ENCODE results near the gene MCM9. TPM values are rescaled to one million over a fixed set of nuclear protein-coding genes. Genes with fewer than 3 reads are reported as not detected.

The MCM9 gene
- total RNA-seq, 1 experiment from 2014 or later = 18.6 TPM

DNA sequence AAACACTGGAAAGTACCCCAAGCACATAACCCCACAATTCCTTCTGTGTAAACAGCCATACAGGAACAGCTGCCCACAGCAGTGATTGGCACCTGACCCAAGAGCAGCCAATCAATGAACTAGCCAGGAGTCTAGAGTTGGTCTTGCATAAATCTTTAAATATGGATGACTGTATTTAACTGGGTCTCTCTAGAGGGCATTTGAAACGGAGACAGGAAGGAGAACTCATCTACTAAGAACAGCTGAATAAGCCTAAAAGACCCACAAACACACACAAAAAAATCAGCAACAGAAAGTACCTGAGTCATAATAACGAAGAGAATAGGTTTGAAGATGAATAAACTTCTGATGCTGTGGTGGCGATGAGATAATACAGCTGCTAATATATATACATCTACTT is 90.0 kb downstream of the MCM9 start:
- no CpG with 5 or more reads among the region's 3 CpGs for WGBS (ENCODE audit: extremely low coverage, insufficient read length, low lambda C conversion rate)

More for the DNA sequence above, 90.0 kb downstream of the MCM9 start:
- no peaks in the 10 kb centered on the region; a peak in 2 of 7 replicates for H3K36me3 Mint-ChIP-seq (ENCODE audit: insufficient read depth in 1 of 3, low read depth in 3 of 3)
- no peaks in the 10 kb centered on the region for H3K9me3 ChIP-seq (ENCODE audit: control insufficient read depth, low read depth, low read length)
- no peak overlapping the region for H3K27ac ChIP-seq (ENCODE audit: insufficient read length, low read depth, low read length)
- no peak overlapping the region for H2BK15ac ChIP-seq (ENCODE audit: low read depth, low read length)
- no peak overlapping the region for H2BK12ac ChIP-seq (ENCODE audit: insufficient read length, low read depth, low read length)
- H2AFZ ChIP-seq (ENCODE audit: low read length) = no peak overlapping the region
- TF ChIP-seq, protein P1, sequence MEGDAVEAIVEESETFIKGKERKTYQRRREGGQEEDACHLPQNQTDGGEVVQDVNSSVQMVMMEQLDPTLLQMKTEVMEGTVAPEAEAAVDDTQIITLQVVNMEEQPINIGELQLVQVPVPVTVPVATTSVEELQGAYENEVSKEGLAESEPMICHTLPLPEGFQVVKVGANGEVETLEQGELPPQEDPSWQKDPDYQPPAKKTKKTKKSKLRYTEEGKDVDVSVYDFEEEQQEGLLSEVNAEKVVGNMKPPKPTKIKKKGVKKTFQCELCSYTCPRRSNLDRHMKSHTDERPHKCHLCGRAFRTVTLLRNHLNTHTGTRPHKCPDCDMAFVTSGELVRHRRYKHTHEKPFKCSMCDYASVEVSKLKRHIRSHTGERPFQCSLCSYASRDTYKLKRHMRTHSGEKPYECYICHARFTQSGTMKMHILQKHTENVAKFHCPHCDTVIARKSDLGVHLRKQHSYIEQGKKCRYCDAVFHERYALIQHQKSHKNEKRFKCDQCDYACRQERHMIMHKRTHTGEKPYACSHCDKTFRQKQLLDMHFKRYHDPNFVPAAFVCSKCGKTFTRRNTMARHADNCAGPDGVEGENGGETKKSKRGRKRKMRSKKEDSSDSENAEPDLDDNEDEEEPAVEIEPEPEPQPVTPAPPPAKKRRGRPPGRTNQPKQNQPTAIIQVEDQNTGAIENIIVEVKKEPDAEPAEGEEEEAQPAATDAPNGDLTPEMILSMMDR (conservative IDR thresholded peaks at IDR 0.05) = no peak
- no peaks in the 10 kb centered on the region for H3K23me2 ChIP-seq (ENCODE audit: insufficient read length, low read depth, low read length, poor library complexity, severe bottlenecking)
- no peak overlapping the region for H4K8ac ChIP-seq (replicated peaks; ENCODE audit: insufficient read length, low read depth, low read length)
- no peaks in the 10 kb centered on the region for H4K20me1 ChIP-seq (ENCODE audit: control insufficient read depth, insufficient read depth, insufficient read length)
- no peak overlapping the region for H3K4ac ChIP-seq (ENCODE audit: low read depth, low read length)
- no peaks in the 10 kb centered on the region for H3K79me1 ChIP-seq (ENCODE audit: insufficient read depth, low read depth, low read length, poor library complexity, severe bottlenecking)
- no peak overlapping the region for H4K91ac ChIP-seq (ENCODE audit: insufficient read length, low read depth, low read length)
- H3K79me2 ChIP-seq (ENCODE audit: insufficient read depth, low read length) = no peaks in the 10 kb centered on the region
- H3T11ph ChIP-seq (ENCODE audit: low read length) = no peak overlapping the region
- H3K27ac Mint-ChIP-seq = peak overlapping the region in 1 of 3 experiments; percentile 16; a peak in 1 of 7 replicates
- H3K14ac ChIP-seq (ENCODE audit: insufficient read depth, low read length) = no peak overlapping the region
- H3K18ac ChIP-seq (ENCODE audit: insufficient read length, low read depth, low read length) = no peak overlapping the region
- no peak overlapping the region for H3K9ac ChIP-seq (ENCODE audit: extremely low read depth, insufficient read length, low read length)
- no peaks in the 10 kb centered on the region for H3K27me3 ChIP-seq (ENCODE audit: insufficient read depth, low read length)
- H2BK120ac ChIP-seq (ENCODE audit: low read depth, low read length, poor library complexity, severe bottlenecking) = no peak overlapping the region
- no peak overlapping the region for H2AK5ac ChIP-seq (ENCODE audit: insufficient read length, low read length)
- H3K56ac ChIP-seq (ENCODE audit: insufficient read length, low read depth, low read length) = no peak overlapping the region
- H3K9me3 Mint-ChIP-seq = no peaks in the 10 kb centered on the region
- H3K23ac ChIP-seq (ENCODE audit: insufficient read length, low read depth, low read length) = no peak overlapping the region
- H3K27me3 Mint-ChIP-seq (ENCODE audit: low read depth) = no peaks in the 10 kb centered on the region
- H3K4me2 ChIP-seq (ENCODE audit: insufficient read depth, insufficient read length, low read length) = no peak overlapping the region
- no peak overlapping the region for H2BK20ac ChIP-seq (ENCODE audit: low read depth, low read length, poor library complexity, severe bottlenecking)
- DNase-seq = no peak
- no peak overlapping the region for H2BK5ac ChIP-seq (ENCODE audit: insufficient read length, low read length)
- no peaks in the 10 kb centered on the region for H3K4me1 Mint-ChIP-seq
- no peak overlapping the region for H3K4me3 Mint-ChIP-seq
- H4K5ac ChIP-seq (ENCODE audit: insufficient read length, low read depth, low read length) = no peak overlapping the region
- no peaks in the 10 kb centered on the region for H3K4me1 ChIP-seq (ENCODE audit: insufficient read depth, low read length)

Data from H9 (cell line).